HG03066 (cell line): Measurements from ENCODE around the gene DNAH5.
"Not testable (repeated sequence)": the region's sequence is repeated elsewhere in the genome, so short reads cannot be mapped to it uniquely, and the experiment has no call there.

Experiments
- ATAC-seq: cut with Tn5 transposase; IDR thresholded peaks from one replicate; pipeline ENCODE4 v1.9.1; 2021; ENCODE audit warnings: low read depth; ENCODE audit not compliant: unreplicated experiment

The DNAH5 gene

GRCh38 chr5:13843175-13843846 is 101.2 kb downstream of the DNAH5 start:
- ATAC-seq = no peak

GRCh38 chr5:13833440-13833839 is 111.0 kb downstream of the DNAH5 start:
- no peak for ATAC-seq

- no peak for ATAC-seq
These were observed 113.1 kb downstream of the DNAH5 start for GRCh38 chr5:13831351-13831750.

DNA sequence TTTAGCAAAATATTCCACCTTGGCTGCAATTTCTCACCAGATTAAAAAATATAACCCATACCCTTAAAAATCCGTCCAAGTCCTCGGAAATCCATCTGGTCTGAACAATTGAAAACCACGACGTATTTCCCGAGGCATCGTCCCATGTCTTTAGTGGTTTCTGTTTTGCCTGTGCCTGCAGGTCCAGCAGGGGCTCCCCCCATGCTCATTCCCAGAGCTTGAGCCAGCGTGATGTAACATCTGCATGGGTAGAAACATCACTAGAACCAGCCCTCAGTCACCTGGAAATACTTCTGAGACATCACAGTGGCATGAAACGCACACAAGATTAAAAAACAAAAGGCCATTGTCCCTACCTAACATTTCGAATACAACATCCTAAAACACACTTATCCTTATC is 114.0 kb downstream of the DNAH5 start:
- no peak for ATAC-seq

DNA sequence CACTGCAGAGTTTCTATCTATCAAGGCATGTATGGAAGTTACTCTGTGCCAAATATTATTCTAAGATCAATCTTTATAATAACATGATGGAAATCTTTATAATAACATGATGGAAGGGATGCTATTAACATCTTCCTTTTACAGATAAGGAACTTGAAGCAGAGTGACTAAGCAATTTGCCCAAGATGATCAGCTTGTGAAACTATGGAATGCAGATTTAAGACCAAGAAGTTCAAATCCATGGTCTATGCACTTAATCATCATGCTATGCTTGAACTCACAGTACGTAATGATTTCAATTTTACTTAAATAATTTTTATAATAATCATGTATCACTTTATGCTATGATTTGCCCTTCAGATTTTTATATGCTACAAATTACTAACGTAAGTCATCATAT is 123.1 kb downstream of the DNAH5 start:
- ATAC-seq = no peak

GRCh38 chr5:13816126-13816525 is 128.4 kb downstream of the DNAH5 start:
- no peak for ATAC-seq

DNA sequence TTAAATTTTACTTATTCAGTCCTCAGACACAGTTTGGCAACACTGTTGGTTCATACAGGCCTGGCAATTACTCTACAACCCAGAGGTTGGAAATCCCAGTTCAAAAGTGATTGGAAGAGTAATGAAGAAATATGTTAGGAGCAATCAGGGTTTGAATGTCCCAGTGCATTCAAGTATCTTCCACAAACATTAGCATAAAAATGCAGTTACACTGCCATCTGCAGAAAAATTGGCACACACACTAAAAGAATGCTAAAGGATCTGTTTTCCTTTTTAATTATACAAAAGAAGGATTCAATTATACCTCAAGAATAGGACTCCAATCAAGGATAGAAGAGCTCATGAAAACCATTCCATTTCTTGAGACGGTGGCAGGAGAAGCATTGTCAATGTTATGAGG is 130.2 kb downstream of the DNAH5 start:
- ATAC-seq = no peak

DNA sequence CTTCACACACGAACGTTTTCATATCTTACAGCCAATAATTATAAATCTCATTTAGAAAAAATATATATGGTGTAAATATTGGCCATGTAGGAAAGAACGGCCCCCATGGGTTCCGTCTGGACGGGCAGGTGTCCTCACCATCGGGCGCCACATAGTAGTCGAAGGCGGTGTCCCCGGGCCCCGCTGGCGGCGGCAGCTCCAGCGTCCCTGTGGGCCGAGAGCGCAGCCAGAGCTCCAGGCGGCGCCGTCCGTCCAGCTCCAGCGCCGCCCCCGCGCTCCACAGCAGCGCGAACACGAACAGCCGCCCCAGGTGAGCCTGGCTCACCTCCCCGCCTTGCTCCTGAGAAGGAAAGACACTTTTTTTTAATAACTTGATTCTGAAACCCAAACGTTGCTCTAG is 134.6 kb downstream of the DNAH5 start:
- no peak for ATAC-seq

GRCh38 chr5:13804336-13804735 is 140.2 kb downstream of the DNAH5 start:
- no peak for ATAC-seq

DNA sequence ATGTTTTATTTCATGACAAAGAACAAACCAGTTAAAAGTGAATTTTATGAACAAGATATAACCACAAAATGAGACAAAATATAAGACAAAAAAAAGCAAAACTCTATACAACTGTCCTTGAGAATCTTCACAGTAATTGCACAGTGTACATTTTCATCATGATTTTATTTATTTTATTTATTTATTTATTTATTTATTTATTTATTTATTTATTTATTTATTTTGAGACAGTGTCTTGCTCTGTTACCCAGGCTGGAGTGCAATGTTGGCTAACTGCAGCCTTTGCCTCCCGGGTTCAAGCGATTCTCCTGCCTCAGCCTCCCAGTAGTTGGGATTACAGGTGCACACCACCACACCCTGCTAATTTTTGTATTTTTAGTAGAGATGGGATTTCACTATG is 145.9 kb downstream of the DNAH5 start:
- ATAC-seq = not testable (repeated sequence)

DNA sequence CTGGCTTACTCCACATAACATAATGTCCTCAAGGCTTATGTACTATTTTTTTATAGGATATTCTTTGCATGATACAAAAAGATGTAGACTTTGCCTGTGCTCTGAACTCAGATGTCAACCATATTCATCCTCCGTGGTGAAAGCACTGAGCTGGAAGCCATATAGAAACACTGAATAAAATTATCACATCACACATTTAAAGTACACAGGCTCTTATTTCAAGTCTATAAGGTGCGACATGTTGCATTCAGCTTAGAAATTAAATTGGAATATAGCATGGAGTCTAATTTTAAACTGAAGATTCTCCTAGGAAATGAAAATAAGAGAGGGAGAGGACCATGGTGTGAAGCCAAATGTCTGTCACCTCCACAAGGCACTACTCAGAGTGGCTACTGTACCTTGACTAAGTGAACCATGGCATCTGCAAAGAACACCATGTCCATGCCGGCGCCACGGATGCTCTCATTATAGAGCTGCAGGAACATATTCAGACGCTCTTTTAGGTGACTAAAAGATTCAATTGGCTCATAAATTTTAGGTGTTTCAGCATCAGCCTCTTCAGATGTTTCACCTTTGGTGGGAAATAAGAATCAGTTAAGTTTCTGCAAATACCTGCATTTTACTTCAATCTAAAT is 158.6 kb downstream of the DNAH5 start:
- ATAC-seq = no peak

DNA sequence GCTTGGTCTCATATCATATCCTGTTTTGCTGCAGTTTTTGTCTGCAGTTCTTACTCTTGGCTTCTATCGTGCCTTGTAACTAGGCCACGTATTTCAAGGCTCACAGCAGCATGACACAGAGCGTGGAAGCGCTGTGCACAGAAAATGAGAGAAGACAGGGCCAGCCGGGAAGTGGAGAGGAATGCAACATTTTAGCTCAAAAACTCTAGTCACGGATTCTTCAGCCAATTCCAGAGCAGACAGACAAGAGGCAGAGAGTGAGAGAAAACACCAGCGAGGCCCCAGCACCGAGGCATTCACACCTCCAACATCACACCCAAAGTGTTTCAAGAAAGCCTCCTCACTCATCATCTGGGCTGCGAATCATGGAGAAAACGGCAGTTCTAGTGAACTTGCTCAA is 160.8 kb downstream of the DNAH5 start:
- ATAC-seq = no peak

- no peak for ATAC-seq
These were observed 164.4 kb downstream of the DNAH5 start for GRCh38 chr5:13780081-13780480.

DNA sequence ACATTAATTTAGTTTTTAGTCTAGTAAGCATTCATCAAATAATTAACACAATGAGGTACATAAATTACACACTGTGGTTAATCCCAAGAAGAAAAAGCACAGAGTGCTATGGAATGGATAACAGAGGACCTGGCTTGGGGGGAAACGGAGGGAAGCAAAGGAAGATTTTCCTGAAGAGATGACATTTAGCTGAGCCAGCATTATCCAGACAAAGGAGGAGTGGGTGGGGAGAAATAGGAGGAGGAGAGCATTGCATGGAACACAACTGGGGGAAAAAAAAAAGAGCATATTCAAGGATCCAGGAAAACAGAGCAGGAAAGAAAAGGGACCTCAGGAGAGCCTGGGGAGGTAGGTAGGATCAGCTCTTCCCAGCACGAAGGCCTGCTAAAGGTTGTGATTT is 170.8 kb downstream of the DNAH5 start:
- ATAC-seq = no peak

GRCh38 chr5:13771011-13771571 is 173.4 kb downstream of the DNAH5 start:
- no peak for ATAC-seq

GRCh38 chr5:13766236-13766635 is 178.3 kb downstream of the DNAH5 start:
- no peak for ATAC-seq

GRCh38 chr5:13763719-13764118 is 180.8 kb downstream of the DNAH5 start:
- ATAC-seq = no peak

DNA sequence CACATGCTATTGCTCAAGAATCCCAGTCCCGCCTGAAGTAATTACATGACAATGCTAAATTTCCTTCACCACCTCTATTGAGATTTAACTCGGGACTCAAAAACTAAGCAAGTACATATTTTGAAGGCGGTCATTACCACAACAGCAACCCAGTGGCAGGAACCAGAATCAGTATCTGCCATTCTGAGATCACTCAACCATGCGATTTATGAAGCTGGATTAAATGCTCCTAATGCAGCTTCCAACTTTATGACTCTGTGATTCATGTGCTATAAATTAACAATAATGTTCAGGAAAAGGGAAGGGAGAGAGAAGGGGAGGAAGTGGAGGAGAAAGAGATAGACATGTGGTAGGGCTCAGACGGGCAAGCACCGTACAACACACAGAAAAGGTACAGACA is 194.7 kb downstream of the DNAH5 start:
- no peak for ATAC-seq

DNA sequence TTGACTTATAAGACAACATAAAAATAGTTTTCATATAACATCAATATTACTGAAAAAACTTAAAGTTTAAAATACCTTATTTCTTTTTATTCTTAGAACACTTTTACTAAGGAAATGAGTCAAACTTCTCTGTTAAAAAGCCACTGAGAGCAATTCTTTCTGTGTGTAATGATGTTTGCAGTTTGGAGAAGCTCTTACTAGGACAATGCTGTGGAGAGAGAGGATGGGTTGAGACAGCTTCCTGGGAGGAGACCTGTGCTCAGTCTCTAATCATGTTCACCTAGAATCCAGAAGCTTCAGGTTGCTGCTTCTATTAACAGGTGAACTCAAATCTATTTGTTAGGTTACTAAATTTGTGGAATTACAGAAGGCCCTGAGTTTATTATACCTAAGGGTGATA is 198.5 kb downstream of the DNAH5 start:
- no peak for ATAC-seq

GRCh38 chr5:13745508-13745907 is 199.0 kb downstream of the DNAH5 start:
- no peak for ATAC-seq

- no peak for ATAC-seq
These were observed 204.0 kb downstream of the DNAH5 start for GRCh38 chr5:13740471-13740870.

GRCh38 chr5:13739479-13739878 is 205.0 kb downstream of the DNAH5 start:
- no peak for ATAC-seq
